Epithelial cell of esophagus (primary cell): Measurements from ENCODE around the gene EXOC2.
A peak's percentile ranks its signal among the peaks of the same experiment; 100 is the strongest.

ENCODE experiments used
- DNase-seq: peaks from one replicate; pipeline ENCODE4 v3.0.0; 2010; ENCODE audit warnings: low read depth
- H3K4me3 ChIP-seq: 2 replicates; pipeline ENCODE4 v1.5.1; 2011; ENCODE audit warnings: mild to moderate bottlenecking, low read length, control low read depth
- CTCF ChIP-seq: IDR thresholded peaks from 2 replicates; pipeline ENCODE4 v1.5.1; 2011; ENCODE audit warnings: low read depth, mild to moderate bottlenecking, low read length, control low read depth, inconsistent platforms; ENCODE audit not compliant: insufficient read depth; ENCODE audit errors: missing control alignments

The EXOC2 gene

DNA sequence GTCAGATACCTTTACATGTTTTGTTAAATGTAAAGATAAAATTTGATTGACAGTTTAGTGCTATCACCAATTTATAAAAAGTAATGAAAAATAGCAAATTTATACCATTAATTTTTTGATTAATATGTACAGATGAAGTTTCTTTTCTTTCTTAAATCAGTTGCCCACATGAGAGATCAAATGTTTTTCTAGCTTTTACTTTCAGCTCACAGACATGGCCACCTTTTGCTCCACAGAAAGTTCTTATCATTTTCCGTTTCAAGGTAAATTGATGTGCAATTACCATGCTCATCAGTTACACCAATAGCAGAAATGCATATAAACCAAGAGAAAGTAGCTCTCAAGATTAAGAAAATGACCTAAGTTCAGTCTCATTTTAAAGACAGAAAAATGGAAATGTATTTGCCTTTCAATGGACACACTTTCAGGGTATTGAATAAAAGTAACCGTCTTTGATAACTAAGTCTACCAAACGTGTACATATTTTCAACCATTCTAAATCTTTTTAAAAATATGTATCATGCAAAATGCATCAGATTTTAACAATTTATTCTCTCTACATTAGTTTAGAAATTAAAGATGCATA, 16.6 kb upstream of the EXOC2 start:
- TF ChIP-seq CTCF = no peak
- no peak for DNase-seq
- H3K4me3 ChIP-seq = no peak overlapping the region

DNA sequence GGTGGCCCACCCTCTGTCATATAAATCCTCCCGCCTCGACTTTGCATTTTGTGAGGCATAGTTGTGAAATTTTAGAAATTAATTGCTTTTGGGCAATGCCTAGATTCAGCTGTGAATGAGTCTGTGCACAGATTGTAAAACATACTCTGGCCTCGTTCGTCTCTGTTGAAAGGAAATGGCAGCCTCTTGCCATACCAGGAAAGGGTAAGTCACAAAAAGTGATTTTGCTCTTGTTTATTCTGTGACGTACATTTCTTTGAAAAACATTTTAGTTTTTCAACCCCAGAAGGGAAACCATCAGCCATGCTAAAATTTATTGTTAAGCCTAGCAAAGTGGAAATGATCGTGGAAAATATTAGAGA, 15.3 kb upstream of the EXOC2 start:
- H3K4me3 ChIP-seq = no peak overlapping the region
- no peak for DNase-seq
- TF ChIP-seq CTCF = no peak

- H3K4me3 ChIP-seq = no peak overlapping the region
- no peak for TF ChIP-seq CTCF
- no peak for DNase-seq
Observed at GRCh38 chr6:707576-708236, 14.8 kb upstream of the EXOC2 start.

- no peak overlapping the region for H3K4me3 ChIP-seq
- TF ChIP-seq CTCF = no peak
- DNase-seq = no peak
Observed at GRCh38 chr6:706819-707381, 14.0 kb upstream of the EXOC2 start.

DNA sequence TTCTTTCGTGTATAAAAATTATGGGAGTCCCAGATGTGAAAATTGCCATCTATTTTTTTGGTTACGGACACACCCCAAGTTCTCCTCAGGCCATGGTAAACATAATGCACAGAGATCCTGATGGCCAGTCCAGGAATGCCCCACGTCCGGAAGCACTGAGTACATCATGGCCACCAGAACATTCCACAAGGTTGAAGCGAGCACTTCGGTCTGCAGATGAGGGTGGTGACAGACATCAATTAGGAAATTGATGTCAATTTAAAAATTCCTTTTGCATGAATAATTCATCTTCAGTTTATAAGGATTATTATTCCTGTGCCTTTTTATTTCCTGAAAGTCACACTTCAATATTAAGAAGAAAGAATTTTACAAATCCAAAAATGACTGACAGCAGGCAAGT, 13.2 kb upstream of the EXOC2 start:
- no peak overlapping the region for H3K4me3 ChIP-seq
- no peak for TF ChIP-seq CTCF
- peak; percentile 24 for DNase-seq

DNA sequence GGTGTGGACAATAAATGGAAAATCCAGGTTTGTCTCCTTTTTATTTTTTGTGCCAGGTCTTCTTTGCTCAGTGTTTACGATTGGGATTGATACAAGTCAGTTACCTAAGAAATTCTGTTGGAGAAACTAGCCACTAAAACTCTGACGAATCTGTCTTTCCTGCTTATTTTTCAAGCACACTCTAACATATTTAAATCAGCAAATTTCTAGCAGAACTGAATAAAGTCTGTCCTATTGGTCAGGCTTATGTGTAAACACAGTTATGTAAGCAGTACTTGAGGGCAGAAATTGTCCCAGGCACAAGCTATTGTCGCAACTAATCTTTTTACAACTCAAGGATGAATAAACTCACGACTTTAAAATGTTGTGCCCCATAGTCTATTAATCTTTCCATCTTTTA, 12.1 kb upstream of the EXOC2 start:
- no peak overlapping the region for H3K4me3 ChIP-seq
- no peak for DNase-seq
- TF ChIP-seq CTCF = no peak

DNA sequence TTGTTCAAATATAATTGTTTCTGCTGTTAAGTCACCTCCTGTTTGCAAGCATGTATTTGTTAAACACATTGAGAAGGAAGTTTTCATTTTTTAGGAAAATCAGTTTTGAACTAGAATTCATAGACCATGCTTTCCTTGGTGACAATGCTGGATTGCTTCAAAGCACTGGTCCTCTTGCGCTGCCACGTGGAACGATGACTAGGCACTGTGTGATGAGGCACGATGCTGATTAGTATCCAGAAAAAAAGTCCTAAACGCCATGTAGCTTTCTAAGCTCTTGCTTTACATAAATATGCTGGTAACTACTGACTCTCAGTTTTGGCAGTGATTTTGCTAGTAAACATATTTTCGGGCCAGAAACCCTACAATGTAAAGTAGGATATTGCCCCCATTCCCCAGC, 11.1 kb upstream of the EXOC2 start:
- H3K4me3 ChIP-seq = no peak overlapping the region
- peak; percentile 38 for DNase-seq
- TF ChIP-seq CTCF = no peak
